Panc1 (cell line): ENCODE data around the gene ALPK3. TPM values are rescaled to one million over a fixed set of nuclear protein-coding genes. Genes with fewer than 3 reads are reported as not detected.
A peak's percentile ranks its signal among the peaks of the same experiment; 100 is the strongest.

Experiments used
- ATAC-seq: fragments of 200-7000 bp; cut with Tn5 transposase; 2 replicates; pipeline ENCODE4 v1.9.1; 2020; ENCODE audit warnings: mild to moderate bottlenecking, moderate library complexity
- BruUV-seq: library from RNA; stranded (reverse); fragments of 400-500 nt; replicated peaks from 2 replicates; lab custom pipeline; 2021; lab: Mats Ljungman, UMichigan
- CTCF ChIA-PET: fragments of 300-600 bp; sonication (Branson Sonifier 250); formaldehyde crosslinking; loops from one replicate; lab custom pipeline; 2022; ENCODE audit warnings: antibody characterized with exemption; lab: Charles Lee
- POLR2A ChIA-PET: fragments of 300-600 bp; sonication (Branson Sonifier 250); formaldehyde crosslinking; loops from one replicate; lab custom pipeline; 2022; ENCODE audit warnings: antibody characterized with exemption; lab: Charles Lee
- DNase-seq: peaks from one replicate; pipeline ENCODE4 v3.0.0-alpha.2; 2010; ENCODE audit warnings: low read depth, low spot score
- H3K27ac ChIP-seq: 2 replicates; pipeline ENCODE4 v1.5.1; 2011; ENCODE audit warnings: mild to moderate bottlenecking, low read length, inconsistent platforms
- H3K27me3 ChIP-seq: fragments of 200-500 bp; sonication (Bioruptor generic); 2 replicates; pipeline ENCODE4 v1.6.0; 2014; ENCODE audit warnings: low read length, inconsistent platforms; ENCODE audit not compliant: control insufficient read depth, insufficient read depth
- H3K36me3 ChIP-seq: fragments of 200-500 bp; sonication (Bioruptor generic); 2 replicates; pipeline ENCODE4 v1.5.1; 2014; ENCODE audit warnings: inconsistent platforms, mild to moderate bottlenecking, low read length, moderate library complexity; ENCODE audit not compliant: control insufficient read depth, insufficient read depth
- H3K4me1 ChIP-seq: 2 replicates; pipeline ENCODE4 v1.5.1; 2011; ENCODE audit warnings: inconsistent platforms, mild to moderate bottlenecking, low read length, moderate library complexity; ENCODE audit not compliant: control insufficient read depth, insufficient read depth
- H3K4me3 ChIP-seq, 2 experiments: 2 replicates each; pipeline ENCODE4 v1.5.1; 2011 to 2012; ENCODE audit warnings: low read depth in 2 of 2, low read length in 2 of 2, mild to moderate bottlenecking in 2 of 2, inconsistent platforms in 1 of 2, moderate library complexity in 1 of 2
- H3K9me3 ChIP-seq: fragments of 200-500 bp; sonication (Bioruptor generic); 2 replicates; pipeline ENCODE4 v1.5.1; 2014; ENCODE audit warnings: low read depth, mild to moderate bottlenecking, inconsistent platforms, low read length, moderate library complexity; ENCODE audit not compliant: control insufficient read depth, insufficient read depth
- POLR2AphosphoS5 ChIP-seq: IDR thresholded peaks from 2 replicates; pipeline ENCODE4 v1.6.1; 2012; ENCODE audit warnings: mild to moderate bottlenecking, low read depth, low read length, moderate library complexity
- SIN3A ChIP-seq: IDR thresholded peaks from 2 replicates; pipeline ENCODE4 v1.6.1; 2012; ENCODE audit warnings: low read depth, mild to moderate bottlenecking, low read length, moderate library complexity, borderline replicate concordance; ENCODE audit not compliant: insufficient read depth
- TCF7L2 ChIP-seq: IDR thresholded peaks from 2 replicates; pipeline ENCODE4 v1.6.1; 2011; ENCODE audit warnings: mild to moderate bottlenecking, low read depth, low read length, inconsistent platforms
- in situ Hi-C: cut with HindIII; loops from 2 replicates; pipeline ENCODE4 v1.10.0; 2016; ENCODE audit warnings: low sequenced_read_pairs, low pct_unique_long_range_greater_than_20kb
- intact Hi-C: fragments of 100-400 bp; cut with micrococcal nuclease; formaldehyde crosslinking; loops from one replicate; pipeline ENCODE4 v1.10.0; 2022; ENCODE audit not compliant: unreplicated experiment
- total RNA-seq: library from RNA; stranded (reverse); gene quantifications from one replicate; pipeline ENCODE4 v1.2.1, GENCODE V29; 2021; ENCODE audit not compliant: unreplicated experiment
- TF ChIP-seq, protein P1 (sequence below): fragments of 450-650 bp; IDR thresholded peaks from 2 replicates; pipeline ENCODE4 v1.5.1; 2017; ENCODE audit warnings: mild to moderate bottlenecking
- TF ChIP-seq, protein P2 (sequence below), 2 experiments: IDR thresholded peaks; 2 replicates each; pipeline ENCODE4 v1.6.1; 2011 to 2012; ENCODE audit warnings: low read depth in 2 of 2, control low read depth in 1 of 2, low read length in 1 of 2, mild to moderate bottlenecking in 1 of 2, moderate library complexity in 1 of 2; ENCODE audit not compliant: insufficient read depth in 1 of 2

Gene ALPK3
- total RNA-seq, 1 experiment from 2014 or later = 1.0 TPM

DNA sequence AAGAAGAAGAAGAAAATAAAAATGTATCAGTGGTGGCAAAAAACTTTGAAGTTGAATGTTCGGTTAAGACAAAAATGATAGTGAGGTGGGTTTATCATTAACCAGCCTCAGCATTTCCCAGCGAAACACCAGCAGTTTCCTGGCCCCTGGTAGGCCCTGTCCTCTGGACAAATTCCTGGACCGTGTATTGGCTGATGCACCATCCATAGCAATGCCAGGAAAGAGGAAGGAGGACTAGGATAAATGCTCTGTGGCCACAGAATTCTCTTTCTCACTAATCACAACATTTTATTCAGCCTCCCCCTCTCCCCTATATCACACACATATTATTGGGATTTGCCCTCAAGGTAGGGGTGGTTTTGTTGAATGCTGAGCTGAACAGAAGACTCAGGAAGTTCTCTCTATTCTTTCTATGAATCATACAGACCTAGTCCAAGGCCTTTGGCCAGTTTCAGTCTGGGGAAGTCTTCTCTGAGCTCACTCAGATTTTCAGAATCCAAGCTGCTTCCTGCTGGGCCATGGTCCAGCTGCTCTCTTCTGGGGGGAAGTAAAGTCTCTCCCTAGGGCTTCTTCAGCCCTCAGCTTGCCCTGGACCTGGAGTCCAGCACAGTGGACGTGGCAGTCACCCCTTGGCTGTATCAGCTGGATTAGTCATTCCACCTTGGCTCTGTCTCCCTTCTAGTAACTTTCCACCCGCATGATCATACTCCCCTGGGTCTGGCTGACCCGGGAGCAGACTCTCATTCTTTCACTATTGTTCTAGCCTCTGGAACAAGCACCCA, 94.9 kb downstream of the ALPK3 start:
- TF ChIP-seq TCF7L2 (no peak), POLR2AphosphoS5 (no peak), SIN3A (no peak)
- TF ChIP-seq, protein P1, sequence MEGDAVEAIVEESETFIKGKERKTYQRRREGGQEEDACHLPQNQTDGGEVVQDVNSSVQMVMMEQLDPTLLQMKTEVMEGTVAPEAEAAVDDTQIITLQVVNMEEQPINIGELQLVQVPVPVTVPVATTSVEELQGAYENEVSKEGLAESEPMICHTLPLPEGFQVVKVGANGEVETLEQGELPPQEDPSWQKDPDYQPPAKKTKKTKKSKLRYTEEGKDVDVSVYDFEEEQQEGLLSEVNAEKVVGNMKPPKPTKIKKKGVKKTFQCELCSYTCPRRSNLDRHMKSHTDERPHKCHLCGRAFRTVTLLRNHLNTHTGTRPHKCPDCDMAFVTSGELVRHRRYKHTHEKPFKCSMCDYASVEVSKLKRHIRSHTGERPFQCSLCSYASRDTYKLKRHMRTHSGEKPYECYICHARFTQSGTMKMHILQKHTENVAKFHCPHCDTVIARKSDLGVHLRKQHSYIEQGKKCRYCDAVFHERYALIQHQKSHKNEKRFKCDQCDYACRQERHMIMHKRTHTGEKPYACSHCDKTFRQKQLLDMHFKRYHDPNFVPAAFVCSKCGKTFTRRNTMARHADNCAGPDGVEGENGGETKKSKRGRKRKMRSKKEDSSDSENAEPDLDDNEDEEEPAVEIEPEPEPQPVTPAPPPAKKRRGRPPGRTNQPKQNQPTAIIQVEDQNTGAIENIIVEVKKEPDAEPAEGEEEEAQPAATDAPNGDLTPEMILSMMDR = no peak
- TF ChIP-seq, protein P2, sequence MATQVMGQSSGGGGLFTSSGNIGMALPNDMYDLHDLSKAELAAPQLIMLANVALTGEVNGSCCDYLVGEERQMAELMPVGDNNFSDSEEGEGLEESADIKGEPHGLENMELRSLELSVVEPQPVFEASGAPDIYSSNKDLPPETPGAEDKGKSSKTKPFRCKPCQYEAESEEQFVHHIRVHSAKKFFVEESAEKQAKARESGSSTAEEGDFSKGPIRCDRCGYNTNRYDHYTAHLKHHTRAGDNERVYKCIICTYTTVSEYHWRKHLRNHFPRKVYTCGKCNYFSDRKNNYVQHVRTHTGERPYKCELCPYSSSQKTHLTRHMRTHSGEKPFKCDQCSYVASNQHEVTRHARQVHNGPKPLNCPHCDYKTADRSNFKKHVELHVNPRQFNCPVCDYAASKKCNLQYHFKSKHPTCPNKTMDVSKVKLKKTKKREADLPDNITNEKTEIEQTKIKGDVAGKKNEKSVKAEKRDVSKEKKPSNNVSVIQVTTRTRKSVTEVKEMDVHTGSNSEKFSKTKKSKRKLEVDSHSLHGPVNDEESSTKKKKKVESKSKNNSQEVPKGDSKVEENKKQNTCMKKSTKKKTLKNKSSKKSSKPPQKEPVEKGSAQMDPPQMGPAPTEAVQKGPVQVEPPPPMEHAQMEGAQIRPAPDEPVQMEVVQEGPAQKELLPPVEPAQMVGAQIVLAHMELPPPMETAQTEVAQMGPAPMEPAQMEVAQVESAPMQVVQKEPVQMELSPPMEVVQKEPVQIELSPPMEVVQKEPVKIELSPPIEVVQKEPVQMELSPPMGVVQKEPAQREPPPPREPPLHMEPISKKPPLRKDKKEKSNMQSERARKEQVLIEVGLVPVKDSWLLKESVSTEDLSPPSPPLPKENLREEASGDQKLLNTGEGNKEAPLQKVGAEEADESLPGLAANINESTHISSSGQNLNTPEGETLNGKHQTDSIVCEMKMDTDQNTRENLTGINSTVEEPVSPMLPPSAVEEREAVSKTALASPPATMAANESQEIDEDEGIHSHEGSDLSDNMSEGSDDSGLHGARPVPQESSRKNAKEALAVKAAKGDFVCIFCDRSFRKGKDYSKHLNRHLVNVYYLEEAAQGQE (IDR thresholded peaks at IDR 0.05; ENCODE audit: insufficient read depth in 1 of 2, low read depth in 2 of 2, low read length in 1 of 2) = no peak
- Histone ChIP-seq H3K9me3 (no peaks in the 10 kb centered on the region), H3K36me3 (no peaks in the 10 kb centered on the region), H3K27me3 (no peaks in the 10 kb centered on the region), H3K4me1 (peaks cover 33% of the 10 kb centered on the region), H3K4me3 (no peak overlapping the region), H3K27ac (peak overlapping the region; percentile 71)
- ATAC-seq (peak; percentile 84), DNase-seq (no peak)
- intact Hi-C loops (no loop called here), in situ Hi-C loops (no loop called here)
- POLR2A ChIA-PET = interaction anchor here (0.6 kb wide), 1 partner anchor 273 kb away, joined by 4 read pairs; no protein-coding TSS in a partner anchor
- no TSS peak for BruUV-seq
- CTCF ChIA-PET = no interaction called here

DNA sequence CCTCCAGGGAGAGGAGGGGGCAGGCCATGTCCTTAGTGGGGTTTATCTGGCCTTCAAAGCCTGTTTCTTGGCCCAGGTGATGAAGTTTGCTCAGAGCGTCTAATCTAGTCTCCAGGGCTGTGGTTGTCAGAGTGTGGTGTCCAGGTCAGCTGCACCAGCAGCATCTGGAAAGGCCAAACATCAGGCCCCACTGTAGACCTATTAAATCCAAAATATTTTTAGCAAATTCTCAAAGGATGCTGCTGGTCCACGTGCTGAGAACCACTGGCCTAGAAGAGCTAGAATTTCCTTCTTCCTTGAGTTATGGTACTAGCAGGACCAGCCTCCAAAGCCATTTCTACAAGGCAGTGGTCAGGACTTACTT, 96.2 kb downstream of the ALPK3 start:
- no peaks in the 10 kb centered on the region for H3K36me3 ChIP-seq
- H3K27ac ChIP-seq = peak overlapping the region; percentile 71
- no peaks in the 10 kb centered on the region for H3K9me3 ChIP-seq
- no peaks in the 10 kb centered on the region for H3K27me3 ChIP-seq
- DNase-seq = no peak
- TF ChIP-seq, protein P1 = no peak
- no peak for TF ChIP-seq POLR2AphosphoS5
- no peak for TF ChIP-seq SIN3A
- TF ChIP-seq TCF7L2 = no peak
- ChIA-PET POLR2A (no interaction called here), CTCF (no interaction called here)
- H3K4me3 ChIP-seq = no peak overlapping the region
- BruUV-seq = no TSS peak
- intact Hi-C loops (no loop called here), in situ Hi-C loops (no loop called here)
- H3K4me1 ChIP-seq = peaks cover 33% of the 10 kb centered on the region
- ATAC-seq = no peak
